ENCODE measurements around the gene CAPN11.
"Not testable (repeated sequence)": the region's sequence is repeated elsewhere in the genome, so short reads cannot be mapped to it uniquely, and the experiment has no call there.

Gene CAPN11

DNA sequence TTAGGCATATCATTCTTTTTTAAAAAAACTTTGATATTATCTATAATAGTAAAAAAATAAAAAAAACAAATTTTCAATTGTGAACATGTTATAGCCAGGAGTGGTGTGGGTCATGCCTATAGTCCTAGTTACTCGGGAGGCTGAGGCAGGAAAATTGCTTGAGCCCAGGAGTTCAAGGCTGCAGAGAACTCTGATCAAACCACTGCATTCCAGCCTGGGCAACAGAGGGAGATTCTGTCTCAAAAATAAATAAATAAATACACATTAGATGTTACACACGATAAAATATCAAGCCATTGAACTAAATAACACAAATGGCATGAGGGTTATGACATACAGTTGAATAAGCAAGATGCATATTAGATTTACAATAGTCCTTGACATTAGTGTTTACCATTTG lies 30.2 kb downstream of the CAPN11 start:
- no peak for DNase-seq (ENCODE audit: low read depth)
- no peak overlapping the region for H3K4me3 ChIP-seq (ENCODE audit: control insufficient read depth, low read depth, low read length)
- TF ChIP-seq CTCF (conservative IDR thresholded peaks at IDR 0.05; ENCODE audit: control insufficient read depth, insufficient read depth, low read depth, low read length) = no peak

GRCh38 chr6:44189257-44189656 lies 30.6 kb downstream of the CAPN11 start:
- TF ChIP-seq CTCF (conservative IDR thresholded peaks at IDR 0.05; ENCODE audit: control insufficient read depth, insufficient read depth, low read depth, low read length) = no peak
- no peak overlapping the region for H3K4me3 ChIP-seq (ENCODE audit: control insufficient read depth, low read depth, low read length)
- no peak for DNase-seq (ENCODE audit: low read depth)

- no peak overlapping the region for H3K4me3 ChIP-seq (ENCODE audit: control insufficient read depth, low read depth, low read length)
- no peak for DNase-seq (ENCODE audit: low read depth)
- TF ChIP-seq CTCF (conservative IDR thresholded peaks at IDR 0.05; ENCODE audit: control insufficient read depth, insufficient read depth, low read depth, low read length) = no peak
Measured at GRCh38 chr6:44190715-44191114, 32.1 kb downstream of the CAPN11 start.

DNA sequence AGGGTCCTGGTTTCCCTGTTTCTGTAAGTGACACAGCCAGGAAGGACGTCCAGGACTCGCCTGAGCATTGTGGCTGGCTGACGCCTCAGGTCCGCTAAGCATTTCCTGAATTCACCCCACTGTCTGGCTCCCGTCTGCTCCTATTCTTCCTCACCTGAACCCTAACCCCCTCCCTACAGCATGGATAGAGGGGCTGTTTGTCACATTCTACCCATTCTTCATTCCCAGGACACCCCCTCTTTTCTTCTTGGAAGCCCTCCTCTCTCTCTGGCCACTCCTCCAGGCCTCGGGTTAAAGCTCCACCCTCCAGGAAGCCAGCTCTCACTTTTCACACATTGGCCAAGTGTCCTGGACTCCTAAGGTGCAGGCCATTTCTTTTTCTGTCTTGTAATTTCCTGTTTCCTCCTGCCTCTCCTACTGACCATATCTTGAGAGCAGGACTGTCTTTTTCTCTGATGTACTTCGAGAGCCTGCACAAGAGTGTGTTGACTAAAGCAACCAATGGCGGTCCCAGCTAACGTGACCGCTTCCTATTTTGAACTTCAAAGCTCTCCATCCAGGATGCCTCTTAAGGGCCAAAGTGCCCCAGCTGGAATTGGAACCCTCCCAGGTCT lies 33.9 kb downstream of the CAPN11 start:
- DNase-seq (ENCODE audit: low read depth) = no peak
- no peak for TF ChIP-seq CTCF (conservative IDR thresholded peaks at IDR 0.05; ENCODE audit: control insufficient read depth, insufficient read depth, low read depth, low read length)
- H3K4me3 ChIP-seq (ENCODE audit: control insufficient read depth, low read depth, low read length) = no peak overlapping the region

DNA sequence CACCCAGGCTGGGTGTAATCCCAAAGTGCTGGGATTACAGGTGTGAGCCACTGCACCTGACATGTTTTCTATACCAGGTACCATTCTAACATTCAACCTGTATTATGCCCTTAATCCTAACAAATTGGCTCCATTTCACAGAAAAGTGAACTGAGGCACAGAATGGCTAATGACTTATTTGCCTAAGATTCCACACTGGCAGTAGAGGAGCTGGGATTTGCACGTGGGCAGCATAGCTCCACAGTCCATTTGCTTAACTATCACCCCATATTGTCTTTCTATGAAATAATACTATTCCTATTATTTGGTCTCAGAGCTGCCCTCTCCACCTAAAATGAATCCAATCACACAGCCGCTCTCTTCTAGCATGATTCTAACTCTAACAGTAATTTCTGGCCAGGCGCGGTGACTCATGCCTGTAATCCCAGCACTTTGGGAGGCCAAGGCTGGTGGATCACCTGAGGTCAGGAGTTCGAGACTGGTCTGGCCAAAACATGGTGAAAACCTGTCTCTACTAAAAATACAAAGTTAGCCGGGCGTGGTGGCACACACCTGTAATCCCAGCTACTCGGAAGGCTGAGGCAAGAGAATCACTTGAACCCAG lies 34.8 kb downstream of the CAPN11 start:
- H3K4me3 ChIP-seq (ENCODE audit: control insufficient read depth, low read depth, low read length) = no peak overlapping the region
- no peak for DNase-seq (ENCODE audit: low read depth)
- no peak for TF ChIP-seq CTCF (conservative IDR thresholded peaks at IDR 0.05; ENCODE audit: control insufficient read depth, insufficient read depth, low read depth, low read length)

DNA sequence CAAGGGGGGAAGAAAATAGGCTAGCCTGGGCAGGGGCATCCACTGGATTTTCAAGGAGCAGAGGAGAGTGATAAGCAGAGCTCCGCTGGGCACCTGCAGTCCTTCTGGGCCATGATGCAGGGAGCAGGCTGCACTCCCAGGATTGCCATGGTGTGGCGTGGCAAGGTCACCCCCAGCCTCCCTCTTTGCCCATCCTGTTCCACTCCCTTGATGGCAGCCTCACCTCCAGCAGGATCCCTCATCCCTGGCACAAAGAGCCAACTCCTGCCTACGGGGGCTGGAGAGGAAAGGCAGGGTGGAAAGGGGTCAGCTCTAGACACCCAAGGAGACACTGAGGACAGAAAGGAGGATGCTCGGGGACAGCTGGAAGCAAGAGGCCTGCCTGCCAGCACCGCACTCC lies 35.7 kb downstream of the CAPN11 start:
- TF ChIP-seq CTCF (conservative IDR thresholded peaks at IDR 0.05; ENCODE audit: control insufficient read depth, insufficient read depth, low read depth, low read length) = no peak
- H3K4me3 ChIP-seq (ENCODE audit: control insufficient read depth, low read depth, low read length) = no peak overlapping the region
- DNase-seq (ENCODE audit: low read depth) = no peak

DNA sequence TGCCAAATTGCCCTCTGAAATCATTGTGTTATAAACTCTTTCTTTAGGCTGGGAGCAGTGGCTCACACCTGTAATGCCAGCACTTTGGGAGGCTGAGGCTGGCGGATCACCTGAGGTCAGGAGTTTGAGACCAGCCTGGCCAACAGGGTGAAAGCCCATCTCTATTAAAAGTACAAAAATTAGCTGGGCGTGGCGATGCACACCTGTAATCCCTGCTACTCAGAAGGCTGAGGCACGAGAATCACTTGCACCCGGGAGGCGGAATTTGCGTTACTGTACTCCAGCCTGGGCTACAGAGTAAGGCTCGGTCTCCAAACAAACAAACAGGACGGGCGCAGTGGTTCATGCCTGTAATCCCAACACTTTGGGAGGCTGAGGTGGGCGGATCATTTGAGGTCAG lies 37.7 kb downstream of the CAPN11 start:
- H3K4me3 ChIP-seq (ENCODE audit: control insufficient read depth, low read depth, low read length); DNase-seq (ENCODE audit: low read depth): not testable (repeated sequence)

All from fibroblast of mammary gland (primary cell).